ENCODE results near the gene MAD2L1BP.

DNA sequence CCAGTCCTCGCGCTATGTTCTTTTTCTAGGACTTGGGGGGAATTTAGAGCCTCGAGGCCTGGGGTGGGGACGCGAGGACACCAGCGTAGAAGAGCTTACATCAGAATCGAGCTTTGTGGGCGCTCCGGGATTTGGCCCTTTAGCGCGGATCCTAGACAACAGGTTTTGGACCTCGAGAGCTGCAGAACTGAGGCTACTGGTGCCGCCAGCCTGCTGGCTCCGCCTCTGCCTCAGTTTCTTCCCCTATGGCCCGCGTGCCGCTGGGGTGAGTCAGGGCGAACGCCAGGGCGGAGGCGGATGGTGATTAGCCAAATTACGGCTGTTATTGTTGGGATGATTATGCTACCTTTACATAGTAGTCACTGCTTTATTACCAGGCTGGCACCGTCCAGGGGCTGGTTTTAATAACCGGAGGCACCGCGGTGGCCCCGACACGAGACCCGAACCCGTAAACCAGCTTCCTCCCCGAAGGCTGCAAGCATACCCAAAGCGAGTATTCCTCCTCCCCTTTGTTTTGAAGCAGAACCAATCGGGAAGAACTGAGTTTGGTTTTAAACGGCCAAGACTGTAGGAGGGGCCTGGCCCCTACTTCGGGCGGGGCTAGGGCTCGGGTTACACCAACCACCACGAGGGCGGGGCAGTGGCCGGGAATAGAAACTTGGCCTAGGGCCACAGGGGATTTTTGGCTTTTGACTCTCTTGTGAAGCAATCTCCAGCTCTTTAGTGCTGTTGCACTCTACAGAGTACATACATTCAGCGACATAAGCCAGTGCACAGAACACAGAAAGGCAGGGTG lies 5.9 kb upstream of the MAD2L1BP start:
- TF ChIP-seq CTCF (IDR thresholded peaks at IDR 0.05) (no peak), ZFX (IDR thresholded peaks at IDR 0.05; ENCODE audit: borderline replicate concordance) (no peak)

All from 22Rv1 (cell line).